Aorta (tissue), 5 donors: ENCODE data around the gene NFKBIZ. TPM values are rescaled to one million over a fixed set of nuclear protein-coding genes. Genes with fewer than 3 reads are reported as not detected.
"Not testable (repeated sequence)": the region's sequence is repeated elsewhere in the genome, so short reads cannot be mapped to it uniquely, and the experiment has no call there.

Experiments used
- ATAC-seq: fragments of 200-7000 bp; cut with Tn5 transposase; one replicate; pipeline ENCODE4 v1.9.1; 2022; ENCODE audit warnings: moderate library complexity; ENCODE audit not compliant: low FRiP score
- DNase-seq, 2 donors: peaks; one replicate each; pipeline ENCODE4 v3.0.0-alpha.2; 2020
- H3K27ac ChIP-seq, 2 donors: one replicate each; pipeline ENCODE4 v1.5.1; 2013; ENCODE audit warnings: low read length in 2 of 2, mild to moderate bottlenecking in 2 of 2, moderate library complexity in 2 of 2, control low read depth in 1 of 2, inconsistent platforms in 1 of 2, low read depth in 1 of 2
- H3K27me3 ChIP-seq, 2 donors: one replicate each; pipeline ENCODE4 v1.6.1; 2013; ENCODE audit warnings: control low read depth in 1 of 2, low read length in 1 of 2, mild to moderate bottlenecking in 1 of 2, moderate library complexity in 1 of 2; ENCODE audit not compliant: insufficient read depth in 2 of 2, control insufficient read depth in 1 of 2
- H3K36me3 ChIP-seq, 2 donors: one replicate each; pipeline ENCODE4 v1.6.1; 2013; ENCODE audit warnings: control low read depth in 1 of 2, low read length in 1 of 2, mild to moderate bottlenecking in 1 of 2; ENCODE audit not compliant: insufficient read depth in 2 of 2, control insufficient read depth in 1 of 2
- H3K4me1 ChIP-seq, 2 donors: one replicate each; pipeline ENCODE4 v1.6.1; 2013; ENCODE audit warnings: low read length in 2 of 2, control low read depth in 1 of 2, mild to moderate bottlenecking in 1 of 2, moderate library complexity in 1 of 2; ENCODE audit not compliant: insufficient read depth in 2 of 2, control insufficient read depth in 1 of 2
- H3K4me3 ChIP-seq, 2 donors: one replicate each; pipeline ENCODE4 v1.5.1; 2013; ENCODE audit warnings: low read length in 2 of 2, control low read depth in 1 of 2, mild to moderate bottlenecking in 1 of 2
- H3K9me3 ChIP-seq: one replicate; pipeline ENCODE4 v1.6.1; 2013; ENCODE audit warnings: mild to moderate bottlenecking, low read length; ENCODE audit not compliant: control insufficient read depth
- WGBS, 2 donors: extraction: QIAGEN DNeasy Blood & Tissue Kit; methylation state at CpG; one replicate each; pipeline ENCODE4 v1.1.7; 2013; 5-methylcytosine and 5-hydroxymethylcytosine counted together
- intact Hi-C, 2 donors: fragments of 100-400 bp; cut with DNase I; formaldehyde crosslinking; loops; one replicate each; pipeline versions ENCODE4 v1.14.2 to v1.15.0; 2022
- polyA plus RNA-seq, 2 donors: library from polyadenylated mRNA; stranded (reverse); fragments of 200-250 nt; gene quantifications; one replicate each; pipeline ENCODE4 v1.2.3, GENCODE V29; 2013
- total RNA-seq, 2 donors: library from RNA; stranded (reverse); fragmentation: NEBNext Ultra II Directional; extraction: Animal tissue kit (Norgen Biotek cat#: 25700); gene quantifications; one replicate each; pipeline ENCODE4 v1.2.1, GENCODE V29; 2021
- donor health status: healthy with polysubstance abuse.
- donor health status: Bipolar disorder and iron deficiency.
- donor health status: DM: no; HTN: no; CAD: no.
- donor health status: DM: no; HTN: no; CAD: no.
- donor health status: DM: yes; HTN: yes; CAD: no.

Gene NFKBIZ
- total and polyA plus RNA-seq, 4 donors = 6.5 to 198 (median 87.3) TPM

GRCh38 chr3:101868534-101869464, 19.5 kb downstream of the NFKBIZ start:
- Histone ChIP-seq H3K27me3 (no peaks in the 10 kb centered on the region), H3K36me3 (no peaks in the 10 kb centered on the region), H3K9me3 (no peaks in the 10 kb centered on the region), H3K27ac (no peak overlapping the region), H3K4me3 (no peak overlapping the region), H3K4me1 (no peaks in the 10 kb centered on the region)
- WGBS, 2 donors = 75 to 76% methylated on average over 12 of the region's 12 CpGs
- ATAC-seq (peak; percentile 64), DNase-seq (peak in 1 of 2 donors; percentile 61)
- intact Hi-C loops = no loop called here

- no peaks in the 10 kb centered on the region for H3K9me3 ChIP-seq
- DNase-seq = no peak
- no peaks in the 10 kb centered on the region for H3K4me1 ChIP-seq
- H3K36me3 ChIP-seq = no peaks in the 10 kb centered on the region
- intact Hi-C loops = no loop called here
- no peak for ATAC-seq
- H3K27ac ChIP-seq = no peak overlapping the region
- WGBS, 2 donors = 79 to 84% methylated on average over 5 of the region's 5 CpGs
- H3K4me3 ChIP-seq = no peak overlapping the region
- no peaks in the 10 kb centered on the region for H3K27me3 ChIP-seq
These were observed 20.8 kb downstream of the NFKBIZ start for GRCh38 chr3:101870138-101870537.

- H3K36me3 ChIP-seq = no peaks in the 10 kb centered on the region
- DNase-seq = no peak
- ATAC-seq = no peak
- WGBS, 2 donors = 80 to 82% methylated on average over 2 of the region's 2 CpGs
- no peaks in the 10 kb centered on the region for H3K27me3 ChIP-seq
- no peaks in the 10 kb centered on the region for H3K4me1 ChIP-seq
- intact Hi-C loops = no loop called here
- H3K27ac ChIP-seq = no peak overlapping the region
- H3K9me3 ChIP-seq = no peaks in the 10 kb centered on the region
- H3K4me3 ChIP-seq = no peak overlapping the region
These were observed 24.3 kb downstream of the NFKBIZ start for GRCh38 chr3:101873619-101874018.

- Histone ChIP-seq H3K27ac (no peak overlapping the region), H3K27me3 (no peaks in the 10 kb centered on the region), H3K36me3 (no peaks in the 10 kb centered on the region), H3K9me3 (no peaks in the 10 kb centered on the region), H3K4me3 (no peak overlapping the region), H3K4me1 (no peaks in the 10 kb centered on the region)
- 79 to 84% methylated on average over 8 of the region's 8 CpGs for WGBS, 2 donors
- no peak for ATAC-seq
- intact Hi-C loops = no loop called here
- peak in 1 of 2 donors; percentile 53 for DNase-seq
These were observed 26.8 kb downstream of the NFKBIZ start for GRCh38 chr3:101876142-101876541.

- no peak for DNase-seq
- Histone ChIP-seq H3K9me3 (no peaks in the 10 kb centered on the region), H3K36me3 (no peaks in the 10 kb centered on the region), H3K27me3 (no peaks in the 10 kb centered on the region), H3K27ac (no peak overlapping the region), H3K4me3 (no peak overlapping the region), H3K4me1 (no peaks in the 10 kb centered on the region)
- WGBS, 2 donors = 65 to 66% methylated on average over 2 of the region's 2 CpGs
- intact Hi-C loops = no loop called here
- ATAC-seq = no peak
These were observed 29.3 kb downstream of the NFKBIZ start for GRCh38 chr3:101878589-101878988.

GRCh38 chr3:101879102-101879501, 29.8 kb downstream of the NFKBIZ start:
- Histone ChIP-seq H3K36me3 (no peaks in the 10 kb centered on the region), H3K4me1 (no peaks in the 10 kb centered on the region), H3K9me3 (no peaks in the 10 kb centered on the region), H3K4me3 (no peak overlapping the region), H3K27ac (no peak overlapping the region), H3K27me3 (no peaks in the 10 kb centered on the region)
- WGBS, 2 donors = 93 to 94% methylated on average over 2 of the region's 2 CpGs
- ATAC-seq (no peak), DNase-seq (no peak)
- intact Hi-C loops = no loop called here

- ATAC-seq = no peak
- no peak overlapping the region for H3K4me3 ChIP-seq
- 61 to 66% methylated on average over 5 of the region's 5 CpGs for WGBS, 2 donors
- H3K9me3 ChIP-seq = no peaks in the 10 kb centered on the region
- intact Hi-C loops = no loop called here
- H3K36me3 ChIP-seq = no peaks in the 10 kb centered on the region
- H3K27ac ChIP-seq = no peak overlapping the region
- H3K27me3 ChIP-seq = no peaks in the 10 kb centered on the region
- no peak for DNase-seq
- no peaks in the 10 kb centered on the region for H3K4me1 ChIP-seq
These were observed 30.4 kb downstream of the NFKBIZ start for GRCh38 chr3:101879623-101880284.

- no peak for ATAC-seq
- Histone ChIP-seq H3K9me3 (no peaks in the 10 kb centered on the region), H3K27ac (no peak overlapping the region), H3K4me1 (no peaks in the 10 kb centered on the region), H3K36me3 (no peaks in the 10 kb centered on the region), H3K4me3 (no peak overlapping the region), H3K27me3 (no peaks in the 10 kb centered on the region)
- no peak for DNase-seq
- WGBS, 2 donors = 83 to 91% methylated on average over 1 of the region's 1 CpG
- intact Hi-C loops = no loop called here
These were observed 35.5 kb downstream of the NFKBIZ start for GRCh38 chr3:101884776-101885175.

- H3K9me3 ChIP-seq, intact Hi-C loops, H3K4me1 ChIP-seq, DNase-seq, ATAC-seq, H3K36me3 ChIP-seq, H3K27ac ChIP-seq, H3K27me3 ChIP-seq, H3K4me3 ChIP-seq: not testable (repeated sequence)
- 91 to 92% methylated on average over 3 of the region's 3 CpGs for WGBS, 2 donors
These were observed 36.3 kb downstream of the NFKBIZ start for GRCh38 chr3:101885584-101885983.
